GM12873 (cell line): ENCODE data around the gene YEATS4.

Experiments
- TF ChIP-seq, protein P1 (sequence below): IDR thresholded peaks from 2 replicates; pipeline ENCODE4 v1.5.1; 2012; ENCODE audit warnings: low read depth, mild to moderate bottlenecking, moderate library complexity, low read length, control low read depth; ENCODE audit not compliant: insufficient read depth; ENCODE audit errors: missing control alignments

Gene YEATS4

DNA sequence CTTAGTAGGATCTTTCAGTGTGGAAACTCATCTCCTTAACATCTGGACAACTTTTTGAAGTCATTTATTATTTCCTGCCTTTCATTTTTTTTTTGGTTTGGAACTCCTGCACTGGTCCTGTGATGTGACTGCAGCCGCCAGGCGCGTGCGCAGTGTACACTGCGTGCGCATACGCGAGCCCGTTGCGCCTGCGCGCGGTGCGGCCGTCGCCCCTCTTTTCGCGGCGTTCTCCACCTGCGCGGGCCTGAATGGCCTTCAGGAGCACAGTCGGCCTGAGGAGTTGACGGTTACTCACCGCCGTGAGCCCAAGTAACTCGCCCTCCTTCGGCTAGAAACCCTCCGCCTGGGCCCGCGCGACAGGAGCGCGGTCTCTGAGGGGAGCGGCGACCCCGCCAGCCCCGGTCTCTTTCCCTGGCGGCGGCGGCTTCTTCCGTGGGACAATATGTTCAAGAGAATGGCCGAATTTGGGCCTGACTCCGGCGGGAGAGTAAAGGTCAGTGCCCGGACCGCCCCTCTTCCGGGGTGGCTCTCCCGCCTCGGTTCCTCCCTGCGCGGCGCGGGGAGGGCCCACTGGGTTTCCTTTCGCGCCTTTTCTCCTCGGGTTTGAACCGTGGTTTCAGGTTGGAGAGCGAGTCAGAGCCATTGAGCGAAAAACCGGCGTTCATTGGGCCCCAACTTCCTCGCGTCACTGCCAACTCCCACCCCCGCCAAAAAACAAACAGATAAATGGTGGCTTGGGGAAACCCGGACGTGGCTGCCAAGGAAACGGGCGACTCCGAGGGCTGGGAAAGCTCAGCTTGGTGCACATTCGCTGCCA is at the start of gene YEATS4:
Gene YEATS4, plus strand, starts transcription at position 213 of the 817 bp plus-strand sequence. Its CDS starts 230 bp downstream, at position 443.
- TF ChIP-seq, protein P1, sequence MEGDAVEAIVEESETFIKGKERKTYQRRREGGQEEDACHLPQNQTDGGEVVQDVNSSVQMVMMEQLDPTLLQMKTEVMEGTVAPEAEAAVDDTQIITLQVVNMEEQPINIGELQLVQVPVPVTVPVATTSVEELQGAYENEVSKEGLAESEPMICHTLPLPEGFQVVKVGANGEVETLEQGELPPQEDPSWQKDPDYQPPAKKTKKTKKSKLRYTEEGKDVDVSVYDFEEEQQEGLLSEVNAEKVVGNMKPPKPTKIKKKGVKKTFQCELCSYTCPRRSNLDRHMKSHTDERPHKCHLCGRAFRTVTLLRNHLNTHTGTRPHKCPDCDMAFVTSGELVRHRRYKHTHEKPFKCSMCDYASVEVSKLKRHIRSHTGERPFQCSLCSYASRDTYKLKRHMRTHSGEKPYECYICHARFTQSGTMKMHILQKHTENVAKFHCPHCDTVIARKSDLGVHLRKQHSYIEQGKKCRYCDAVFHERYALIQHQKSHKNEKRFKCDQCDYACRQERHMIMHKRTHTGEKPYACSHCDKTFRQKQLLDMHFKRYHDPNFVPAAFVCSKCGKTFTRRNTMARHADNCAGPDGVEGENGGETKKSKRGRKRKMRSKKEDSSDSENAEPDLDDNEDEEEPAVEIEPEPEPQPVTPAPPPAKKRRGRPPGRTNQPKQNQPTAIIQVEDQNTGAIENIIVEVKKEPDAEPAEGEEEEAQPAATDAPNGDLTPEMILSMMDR = no peak

DNA sequence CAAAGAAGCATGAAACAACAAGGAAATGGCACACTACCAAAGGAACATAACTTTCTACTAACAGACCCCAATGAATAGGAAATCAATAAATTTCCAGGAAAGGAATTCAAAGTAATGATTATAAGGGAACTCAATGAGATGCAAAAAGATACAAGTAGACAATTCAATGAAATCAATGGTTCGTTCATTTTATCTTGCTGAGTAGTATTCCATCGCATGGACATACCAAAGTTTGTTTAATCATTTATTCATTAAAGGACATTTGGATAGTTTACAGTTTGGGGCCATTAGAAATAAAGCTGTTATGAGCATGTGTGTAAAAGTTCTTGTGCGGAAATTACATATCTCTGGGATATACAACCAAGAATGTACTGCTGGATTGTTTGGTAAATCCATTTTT is 46.3 kb upstream of the YEATS4 start:
- TF ChIP-seq, protein P1 = no peak

DNA sequence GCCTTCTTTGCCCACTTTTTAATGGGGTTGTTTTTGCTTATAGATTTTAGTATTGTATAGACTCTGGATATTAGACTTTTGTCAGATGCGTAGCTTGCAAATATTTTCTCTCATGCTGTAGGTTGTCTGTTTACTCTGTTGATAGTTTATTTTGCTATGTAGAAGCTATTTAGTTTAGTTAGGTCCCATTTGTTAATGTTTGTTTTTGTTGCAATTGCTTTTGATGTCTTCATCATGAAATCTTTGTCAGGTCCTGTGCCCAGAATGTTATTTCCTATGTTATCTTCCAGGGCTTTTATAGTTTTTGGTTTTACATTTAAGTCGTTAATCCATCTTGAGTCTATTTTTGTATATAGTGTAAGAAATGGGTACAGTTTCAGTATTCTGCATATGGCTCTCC is 41.3 kb upstream of the YEATS4 start:
- TF ChIP-seq, protein P1 = no peak

DNA sequence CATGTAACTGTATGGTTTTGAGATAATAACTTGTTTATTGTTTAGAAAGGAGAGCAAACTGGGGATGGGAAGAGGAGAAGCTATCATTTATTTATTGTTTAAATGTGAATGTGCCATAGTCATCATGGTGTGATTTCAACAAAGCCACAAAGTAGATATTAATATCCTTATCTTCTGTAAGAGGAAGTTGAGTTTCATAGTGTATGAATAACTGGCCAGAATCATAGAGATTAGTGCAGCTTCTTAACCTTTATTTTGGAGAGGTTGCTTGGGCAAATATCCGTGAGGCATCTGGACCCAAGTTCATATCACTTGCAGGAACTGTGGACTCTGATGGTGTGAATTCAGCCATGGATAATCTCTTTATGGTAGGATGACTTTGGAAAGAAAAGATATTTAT is 38.2 kb upstream of the YEATS4 start:
- TF ChIP-seq, protein P1 = no peak

DNA sequence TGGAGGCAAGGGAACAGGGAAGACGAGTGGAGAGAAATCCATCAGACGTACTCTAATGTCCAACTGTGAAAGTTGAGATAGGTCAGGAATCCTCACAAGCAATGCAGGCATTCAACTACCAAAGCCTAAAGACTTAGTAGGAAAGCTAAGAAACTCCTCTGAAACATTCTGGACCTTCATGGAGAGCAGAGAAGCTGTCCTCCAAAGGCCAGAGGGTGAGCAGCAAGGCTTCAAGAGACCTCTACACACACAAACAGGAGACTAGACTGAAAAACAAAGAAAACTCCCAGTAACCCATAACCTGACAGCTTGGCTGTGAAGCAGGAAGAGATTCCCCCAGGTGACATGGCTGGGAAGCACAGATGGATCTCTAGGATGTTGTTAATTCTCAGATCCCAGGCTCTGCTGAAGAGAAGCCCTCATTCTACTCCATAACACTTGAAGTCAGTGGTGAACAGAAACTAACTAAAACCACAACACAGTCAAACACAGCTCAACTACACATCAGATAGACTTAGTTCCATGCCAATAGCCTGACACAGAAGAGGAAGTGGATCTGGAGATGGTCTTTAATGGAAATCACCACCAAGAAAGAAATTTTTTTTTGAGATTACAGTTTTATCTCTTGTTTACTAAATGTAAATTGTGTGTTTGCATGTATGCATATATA is 34.6 kb upstream of the YEATS4 start:
- TF ChIP-seq, protein P1 = no peak

DNA sequence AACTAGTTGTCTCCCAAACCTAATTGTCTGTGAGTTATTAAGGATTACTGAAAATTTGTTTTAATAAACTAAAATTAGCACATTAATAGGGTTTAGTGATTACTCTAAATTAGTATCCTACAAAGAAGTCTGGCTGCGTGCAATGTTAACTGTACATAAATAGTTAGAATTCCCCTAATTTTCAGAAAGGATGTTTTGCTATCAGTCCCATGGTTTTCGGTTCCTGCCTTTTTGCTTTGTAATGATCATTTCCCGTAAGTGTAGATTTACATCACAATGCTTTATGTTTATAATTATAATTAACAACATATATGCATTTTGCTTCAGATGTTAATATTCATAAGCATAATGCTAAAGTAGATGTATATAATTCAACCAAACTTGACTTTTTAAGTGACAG is 31.1 kb upstream of the YEATS4 start:
- TF ChIP-seq, protein P1 = no peak

DNA sequence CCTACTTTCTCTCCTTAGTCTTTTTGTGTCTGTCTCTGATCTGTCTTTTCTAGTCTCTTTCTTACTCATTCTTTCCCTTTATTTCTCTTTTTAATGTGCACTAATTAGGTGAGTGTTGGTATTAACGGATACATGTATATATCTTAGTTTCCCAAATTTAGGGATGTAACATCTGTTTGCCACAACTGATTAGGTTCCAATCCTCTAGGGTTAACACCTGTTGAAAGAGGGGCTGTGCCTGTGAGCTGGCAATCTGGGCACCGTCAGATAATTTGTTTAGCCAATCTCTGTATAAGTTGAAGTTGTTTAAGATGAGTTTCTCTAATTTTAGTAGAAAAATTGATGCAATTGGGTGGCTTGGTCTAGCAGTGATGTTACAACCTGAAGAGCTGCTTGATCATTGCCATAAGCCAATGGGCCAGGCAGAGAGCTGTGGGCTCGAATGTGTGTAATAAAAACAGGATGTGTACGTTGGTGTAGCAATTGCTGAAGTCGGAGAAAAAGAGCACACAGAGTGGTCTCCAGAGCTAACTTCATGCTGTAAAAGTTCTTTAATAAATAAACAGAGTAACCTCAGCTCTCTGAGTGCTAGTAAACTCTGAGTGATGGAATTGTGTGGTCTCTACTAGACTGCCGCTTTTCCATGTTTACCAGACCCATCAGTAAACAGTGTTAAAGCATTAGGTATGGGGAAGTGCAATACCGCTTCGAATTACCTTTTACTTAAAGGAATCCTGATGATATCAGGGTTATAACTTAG is 29.7 kb upstream of the YEATS4 start:
- TF ChIP-seq, protein P1 = no peak
